HEK293T (cell line): ENCODE measurements around the gene RBM4B.

Experiments
- FOXA1 ChIP-seq: fragments of 450-650 bp; IDR thresholded peaks from 2 replicates; pipeline ENCODE4 v1.6.1; 2016; ENCODE audit warnings: mild to moderate bottlenecking
- FOXK2 ChIP-seq: fragments of 450-650 bp; IDR thresholded peaks from 2 replicates; pipeline ENCODE4 v1.6.1; 2016; ENCODE audit warnings: mild to moderate bottlenecking
- LEF1 ChIP-seq: fragments of 450-650 bp; IDR thresholded peaks from 2 replicates; pipeline ENCODE4 v1.6.1; 2017; ENCODE audit warnings: mild to moderate bottlenecking, borderline replicate concordance
- NFRKB ChIP-seq: fragments of 450-650 bp; IDR thresholded peaks from 2 replicates; pipeline ENCODE4 v1.6.1; 2016; ENCODE audit warnings: mild to moderate bottlenecking, moderate library complexity
- SP1 ChIP-seq: fragments of 450-650 bp; IDR thresholded peaks from 2 replicates; pipeline ENCODE4 v1.6.1; 2017

DNA sequence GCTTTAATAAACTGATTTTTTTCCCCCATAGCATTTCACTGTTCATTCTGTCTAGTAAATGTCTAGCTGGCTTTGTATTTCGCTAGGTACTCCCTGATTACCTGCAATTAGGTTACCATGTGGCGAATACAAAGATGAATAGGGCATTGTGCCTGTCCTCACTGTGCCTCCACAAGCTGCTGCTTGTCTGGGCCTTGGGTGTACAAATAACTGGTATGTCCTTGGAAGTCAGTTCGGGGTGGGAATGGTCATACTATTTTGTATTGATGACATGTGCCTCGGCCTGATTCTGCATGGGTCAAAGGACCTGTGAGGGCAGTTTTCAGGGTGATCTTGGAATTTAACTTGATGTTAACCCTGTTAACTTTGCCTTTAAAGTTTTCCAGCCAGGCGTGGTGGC lies 27.8 kb downstream of the RBM4B start:
- TF ChIP-seq SP1 (no peak), FOXK2 (no peak), NFRKB (no peak), LEF1 (no peak), FOXA1 (no peak)
